T-helper 2 cell treated with Interferon-gamma antibody and Interleukin-4, amounts not matched to agents 100 ng/mL and 5 ng/mL, for 36 hours (primary cell): ENCODE results near the gene MYRIP. TPM values are rescaled to one million over a fixed set of nuclear protein-coding genes. Genes with fewer than 3 reads are reported as not detected.
"Not testable (repeated sequence)": the region's sequence is repeated elsewhere in the genome, so short reads cannot be mapped to it uniquely, and the experiment has no call there.

Source experiments
- intact Hi-C: fragments of 100-400 bp; cut with micrococcal nuclease; formaldehyde crosslinking; loops from one replicate; pipeline ENCODE4 v1.15.1; 2023
- total RNA-seq: library from RNA; stranded (reverse); gene quantifications from 2 replicates; pipeline ENCODE4 v1.2.3, GENCODE V29; 2022

The MYRIP gene
- total RNA-seq, 1 donor from 2014 or later: not detected

GRCh38 chr3:39806820-39807219, 2.6 kb upstream of the MYRIP start:
- intact Hi-C loops: no loop called here

GRCh38 chr3:39808467-39809180, 785 bp upstream of the MYRIP start:
- intact Hi-C loops: no loop called here

GRCh38 chr3:39809995-39810595, 686 bp downstream of the MYRIP start:
- intact Hi-C loops: no loop called here

- intact Hi-C loops: no loop called here
Observed at GRCh38 chr3:39810647-39811161, 1.3 kb downstream of the MYRIP start.

GRCh38 chr3:39811561-39811960, 2.2 kb downstream of the MYRIP start:
- intact Hi-C loops: no loop called here

GRCh38 chr3:39812537-39812936, 3.1 kb downstream of the MYRIP start:
- intact Hi-C loops: no loop called here

GRCh38 chr3:39814007-39814406, 4.6 kb downstream of the MYRIP start:
- intact Hi-C loops: no loop called here

- intact Hi-C loops: no loop called here
Observed at GRCh38 chr3:39819899-39820298, 10.5 kb downstream of the MYRIP start.

- intact Hi-C loops: not testable (repeated sequence)
Observed at GRCh38 chr3:39833764-39834163, 24.4 kb downstream of the MYRIP start.

GRCh38 chr3:39839484-39839883, 30.1 kb downstream of the MYRIP start:
- intact Hi-C loops: no loop called here

- intact Hi-C loops: no loop called here
Observed at GRCh38 chr3:39843440-39843839, 34.0 kb downstream of the MYRIP start.

GRCh38 chr3:39848365-39848764, 39.0 kb downstream of the MYRIP start:
- intact Hi-C loops: no loop called here

GRCh38 chr3:39849992-39850715, 40.7 kb downstream of the MYRIP start:
- intact Hi-C loops: no loop called here

GRCh38 chr3:39850716-39851032, 41.3 kb downstream of the MYRIP start:
- intact Hi-C loops: no loop called here

- intact Hi-C loops: no loop called here
Observed at GRCh38 chr3:39855517-39855916, 46.1 kb downstream of the MYRIP start.

- intact Hi-C loops: no loop called here
Observed at GRCh38 chr3:39869890-39870289, 60.5 kb downstream of the MYRIP start.

GRCh38 chr3:39870706-39871105, 61.3 kb downstream of the MYRIP start:
- intact Hi-C loops: no loop called here

- intact Hi-C loops: no loop called here
Observed at GRCh38 chr3:39879581-39879980, 70.2 kb downstream of the MYRIP start.

GRCh38 chr3:39882111-39882510, 72.7 kb downstream of the MYRIP start:
- intact Hi-C loops: no loop called here

- intact Hi-C loops: no loop called here
Observed at GRCh38 chr3:39892068-39892467, 82.7 kb downstream of the MYRIP start.

GRCh38 chr3:39896184-39896583, 86.8 kb downstream of the MYRIP start:
- intact Hi-C loops: no loop called here

- intact Hi-C loops: no loop called here
Observed at GRCh38 chr3:39900462-39901002, 91.1 kb downstream of the MYRIP start.
